GM23338 (cell line): ENCODE data around the gene CGGBP1. TPM values are rescaled to one million over a fixed set of nuclear protein-coding genes. Genes with fewer than 3 reads are reported as not detected.

Experiments
- ATAC-seq: fragments of 200-7000 bp; cut with Tn5 transposase; 3 replicates; pipeline ENCODE4 v1.9.1; 2020
- DNase-seq: peaks from one replicate; pipeline ENCODE4 v3.0.0-alpha.2; 2015; ENCODE audit warnings: low spot score
- H2AFZ ChIP-seq: fragments of 200-600 bp; sonication (generic); 2 replicates; pipeline ENCODE4 v1.8.0; 2016; ENCODE audit warnings: antibody characterized with exemption, mild to moderate bottlenecking, moderate library complexity
- H3F3A ChIP-seq: fragments of 200-600 bp; sonication (generic); replicated peaks from 2 replicates; pipeline ENCODE4 v1.8.0; 2017; ENCODE audit warnings: antibody characterized with exemption, mixed run types, low read depth
- H3K27ac ChIP-seq: fragments of 200-600 bp; sonication (generic); 2 replicates; pipeline ENCODE4 v1.6.1; 2016; ENCODE audit warnings: low read depth
- H3K27me3 ChIP-seq: fragments of 200-600 bp; sonication (generic); 2 replicates; pipeline ENCODE4 v1.8.0; 2016; ENCODE audit warnings: mild to moderate bottlenecking, mixed run types, moderate library complexity; ENCODE audit not compliant: insufficient read depth
- H3K36me3 ChIP-seq: fragments of 200-600 bp; sonication (generic); 2 replicates; pipeline ENCODE4 v1.8.0; 2016; ENCODE audit warnings: mild to moderate bottlenecking; ENCODE audit not compliant: insufficient read depth
- H3K4me1 ChIP-seq: fragments of 200-600 bp; sonication (generic); 2 replicates; pipeline ENCODE4 v1.8.0; 2016; ENCODE audit warnings: mild to moderate bottlenecking, moderate library complexity; ENCODE audit not compliant: insufficient read depth
- H3K4me2 ChIP-seq: fragments of 200-600 bp; sonication (generic); 2 replicates; pipeline ENCODE4 v1.7.1; 2017; ENCODE audit warnings: mixed run types
- H3K4me3 ChIP-seq: fragments of 200-600 bp; sonication (generic); 2 replicates; pipeline ENCODE4 v1.6.1; 2016; ENCODE audit warnings: mixed run types
- H3K79me2 ChIP-seq: fragments of 200-600 bp; sonication (generic); replicated peaks from 2 replicates; pipeline ENCODE4 v1.8.0; 2017; ENCODE audit warnings: mild to moderate bottlenecking; ENCODE audit not compliant: insufficient read depth
- H3K9me2 ChIP-seq: fragments of 200-600 bp; sonication (generic); 2 replicates; pipeline ENCODE4 v1.8.0; 2017; ENCODE audit not compliant: insufficient read depth
- H4K20me1 ChIP-seq: fragments of 200-600 bp; sonication (generic); replicated peaks from 2 replicates; pipeline ENCODE4 v1.8.0; 2017; ENCODE audit warnings: mild to moderate bottlenecking; ENCODE audit not compliant: insufficient read depth
- H3K27ac Mint-ChIP-seq: 2 replicates; pipeline ENCODE4 v1.8.0; 2020; ENCODE audit warnings: inconsistent platforms, mild to moderate bottlenecking, moderate library complexity, mixed read lengths
- H3K27me3 Mint-ChIP-seq: 3 replicates; pipeline ENCODE4 v1.8.0; 2022; ENCODE audit warnings: low read depth, mild to moderate bottlenecking, moderate library complexity, mixed read lengths, inconsistent platforms; ENCODE audit not compliant: insufficient read depth, poor library complexity
- H3K36me3 Mint-ChIP-seq: 3 replicates; pipeline ENCODE4 v1.8.0; 2021; ENCODE audit warnings: low read depth, mild to moderate bottlenecking, inconsistent platforms, moderate library complexity, mixed read lengths
- H3K4me1 Mint-ChIP-seq: 3 replicates; pipeline ENCODE4 v1.8.0; 2020; ENCODE audit warnings: mild to moderate bottlenecking, inconsistent platforms, mixed read lengths
- H3K4me3 Mint-ChIP-seq: 3 replicates; pipeline ENCODE4 v1.8.0; 2021; ENCODE audit warnings: moderate library complexity, mild to moderate bottlenecking, inconsistent platforms, mixed read lengths
- H3K9me3 Mint-ChIP-seq: 3 replicates; pipeline ENCODE4 v1.8.0; 2020; ENCODE audit warnings: moderate library complexity, mild to moderate bottlenecking, inconsistent platforms, mixed read lengths
- CREB1 ChIP-seq: fragments of 250-450 bp; sonication (Bioruptor Pico); IDR thresholded peaks from 2 replicates; pipeline ENCODE4 v1.5.0; 2020; ENCODE audit warnings: low read depth, mild to moderate bottlenecking, moderate library complexity
- ETS1 ChIP-seq: IDR thresholded peaks from 2 replicates; pipeline ENCODE4 v1.6.1; 2016; ENCODE audit warnings: antibody characterized with exemption
- EZH2 ChIP-seq: fragments of 200-600 bp; sonication (generic); IDR thresholded peaks from one replicate; pipeline ENCODE4 v1.8.0; 2017; ENCODE audit warnings: antibody characterized with exemption, mild to moderate bottlenecking, low read depth; ENCODE audit not compliant: unreplicated experiment
- EZH2phosphoT487 ChIP-seq: fragments of 200-600 bp; sonication (generic); IDR thresholded peaks from one replicate; pipeline ENCODE4 v1.8.1; 2018; ENCODE audit warnings: antibody characterized with exemption; ENCODE audit not compliant: unreplicated experiment
- JUNB ChIP-seq: IDR thresholded peaks from one replicate; pipeline ENCODE4 v1.6.1; 2016; ENCODE audit warnings: antibody characterized with exemption; ENCODE audit not compliant: unreplicated experiment
- NANOG ChIP-seq: IDR thresholded peaks from 2 replicates; pipeline ENCODE4 v1.6.1; 2016; ENCODE audit warnings: antibody characterized with exemption, borderline replicate concordance
- POLR2AphosphoS5 ChIP-seq: IDR thresholded peaks from 2 replicates; pipeline ENCODE4 v1.6.1; 2016; ENCODE audit warnings: antibody characterized with exemption, low read depth
- REST ChIP-seq: IDR thresholded peaks from one replicate; pipeline ENCODE4 v1.6.1; 2018; ENCODE audit warnings: antibody characterized with exemption; ENCODE audit not compliant: unreplicated experiment
- STAT1 ChIP-seq: IDR thresholded peaks from one replicate; pipeline ENCODE4 v1.6.1; 2016; ENCODE audit warnings: antibody characterized with exemption; ENCODE audit not compliant: unreplicated experiment
- ZNF114 ChIP-seq: fragments of 250-450 bp; sonication (Bioruptor Pico); IDR thresholded peaks from 2 replicates; pipeline ENCODE4 v1.5.0; 2020; ENCODE audit warnings: mild to moderate bottlenecking, moderate library complexity
- ZNF331 ChIP-seq: fragments of 250-450 bp; sonication (Bioruptor Pico); IDR thresholded peaks from 2 replicates; pipeline ENCODE4 v1.5.0; 2020; ENCODE audit warnings: low read depth, mild to moderate bottlenecking, moderate library complexity
- ZNF462 ChIP-seq: fragments of 250-450 bp; sonication (Bioruptor Pico); IDR thresholded peaks from 2 replicates; pipeline ENCODE4 v1.5.0; 2020; ENCODE audit warnings: mild to moderate bottlenecking, moderate library complexity
- polyA plus RNA-seq: library from polyadenylated mRNA; unstranded; fragments of >200 nt; fragmentation: Nextera tagmentation; extraction: Ambion mirVana; gene quantifications from 2 replicates; pipeline ENCODE4 v1.2.1, GENCODE V29; 2016
- total RNA-seq: library from RNA; depleted of rRNA; stranded (reverse); fragments of >200 nt; shearing (Covaris generic); gene quantifications from 2 replicates; pipeline ENCODE4 v1.2.3, GENCODE V29; 2014
- TF ChIP-seq, protein P1 (sequence below), 2 experiments: fragments of 200-600 bp in 1 of 2; sonication (generic) in 1 of 2; conservative IDR thresholded peaks; 2 replicates each; pipeline versions ENCODE4 v1.5.1 to v1.6.1; 2016 to 2017; ENCODE audit warnings: antibody characterized with exemption in 2 of 2, low read depth in 2 of 2, mild to moderate bottlenecking in 2 of 2, moderate library complexity in 1 of 2

Gene CGGBP1
- total and polyA plus RNA-seq, 2 experiments from 2014 or later: 55.5 to 63.5 TPM

GRCh38 chr3:88033079-88033478 is 25.7 kb downstream of the CGGBP1 start:
- Mint-ChIP-seq H3K27ac (no peak overlapping the region), H3K4me3 (no peak overlapping the region), H3K27me3 (peaks cover 1% of the 10 kb centered on the region), H3K36me3 (no peaks in the 10 kb centered on the region), H3K4me1 (peaks cover 3% of the 10 kb centered on the region; the same call in 1 of the 3 replicates), H3K9me3 (no peaks in the 10 kb centered on the region; the same call in 2 of the 3 replicates)
- TF ChIP-seq ETS1 (no peak), EZH2phosphoT487 (no peak), ZNF114 (no peak), STAT1 (no peak), EZH2 (no peak), POLR2AphosphoS5 (no peak), CREB1 (CRISPR knock-in tag) (no peak), REST (no peak), ZNF462 (CRISPR knock-in tag) (no peak), JUNB (no peak), ZNF331 (CRISPR knock-in tag) (no peak), NANOG (no peak)
- TF ChIP-seq, protein P1, sequence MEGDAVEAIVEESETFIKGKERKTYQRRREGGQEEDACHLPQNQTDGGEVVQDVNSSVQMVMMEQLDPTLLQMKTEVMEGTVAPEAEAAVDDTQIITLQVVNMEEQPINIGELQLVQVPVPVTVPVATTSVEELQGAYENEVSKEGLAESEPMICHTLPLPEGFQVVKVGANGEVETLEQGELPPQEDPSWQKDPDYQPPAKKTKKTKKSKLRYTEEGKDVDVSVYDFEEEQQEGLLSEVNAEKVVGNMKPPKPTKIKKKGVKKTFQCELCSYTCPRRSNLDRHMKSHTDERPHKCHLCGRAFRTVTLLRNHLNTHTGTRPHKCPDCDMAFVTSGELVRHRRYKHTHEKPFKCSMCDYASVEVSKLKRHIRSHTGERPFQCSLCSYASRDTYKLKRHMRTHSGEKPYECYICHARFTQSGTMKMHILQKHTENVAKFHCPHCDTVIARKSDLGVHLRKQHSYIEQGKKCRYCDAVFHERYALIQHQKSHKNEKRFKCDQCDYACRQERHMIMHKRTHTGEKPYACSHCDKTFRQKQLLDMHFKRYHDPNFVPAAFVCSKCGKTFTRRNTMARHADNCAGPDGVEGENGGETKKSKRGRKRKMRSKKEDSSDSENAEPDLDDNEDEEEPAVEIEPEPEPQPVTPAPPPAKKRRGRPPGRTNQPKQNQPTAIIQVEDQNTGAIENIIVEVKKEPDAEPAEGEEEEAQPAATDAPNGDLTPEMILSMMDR (conservative IDR thresholded peaks at IDR 0.05; ENCODE audit: low read depth in 2 of 2): no peak
- Histone ChIP-seq H3F3A (no peaks in the 10 kb centered on the region), H3K9me2 (no peaks in the 10 kb centered on the region), H4K20me1 (no peaks in the 10 kb centered on the region), H3K4me3 (no peak overlapping the region), H3K4me1 (no peaks in the 10 kb centered on the region), H3K36me3 (no peaks in the 10 kb centered on the region), H3K27ac (no peak overlapping the region), H3K79me2 (no peaks in the 10 kb centered on the region), H3K27me3 (no peaks in the 10 kb centered on the region), H2AFZ (no peak overlapping the region), H3K4me2 (no peak overlapping the region)
- no peak for DNase-seq
- ATAC-seq: no peak
